ENCODE measurements around the gene BDKRB2.
"Not testable (repeated sequence)": the region's sequence is repeated elsewhere in the genome, so short reads cannot be mapped to it uniquely, and the experiment has no call there.

The BDKRB2 gene

GRCh38 chr14:96237641-96238040, 33.0 kb downstream of the BDKRB2 start:
- no peak for TF ChIP-seq CTCF (IDR thresholded peaks at IDR 0.05; ENCODE audit: low read depth, low read length)
- DNase-seq (ENCODE audit: extremely low read depth, low read depth) = no peak

GRCh38 chr14:96238676-96239265, 34.1 kb downstream of the BDKRB2 start:
- TF ChIP-seq CTCF (IDR thresholded peaks at IDR 0.05; ENCODE audit: low read depth, low read length) = no peak

GRCh38 chr14:96239711-96240141, 35.1 kb downstream of the BDKRB2 start:
- no peak for TF ChIP-seq CTCF (IDR thresholded peaks at IDR 0.05; ENCODE audit: low read depth, low read length)
- DNase-seq (ENCODE audit: extremely low read depth, low read depth) = no peak

More at GRCh38 chr14:96238676-96239265, 34.1 kb downstream of the BDKRB2 start:
- no peak for DNase-seq (ENCODE audit: extremely low read depth, low read depth)

GRCh38 chr14:96240641-96241040, 36.0 kb downstream of the BDKRB2 start:
- DNase-seq (ENCODE audit: extremely low read depth, low read depth) = no peak
- no peak for TF ChIP-seq CTCF (IDR thresholded peaks at IDR 0.05; ENCODE audit: low read depth, low read length)

- DNase-seq (ENCODE audit: extremely low read depth, low read depth) = no peak
- no peak for TF ChIP-seq CTCF (IDR thresholded peaks at IDR 0.05; ENCODE audit: low read depth, low read length)
These were observed 37.5 kb downstream of the BDKRB2 start for GRCh38 chr14:96242126-96242525.

- TF ChIP-seq CTCF (IDR thresholded peaks at IDR 0.05; ENCODE audit: low read depth, low read length) = no peak
- DNase-seq (ENCODE audit: extremely low read depth, low read depth) = no peak
These were observed 39.1 kb downstream of the BDKRB2 start for GRCh38 chr14:96243785-96244184.

- not testable (repeated sequence) for DNase-seq (ENCODE audit: extremely low read depth, low read depth)
These were observed 40.4 kb downstream of the BDKRB2 start for GRCh38 chr14:96245074-96245473.

Measured in AG09319 (cell line).